Right atrium auricular region (tissue), 2 donors: ENCODE results near the gene PGM5. TPM values are rescaled to one million over a fixed set of nuclear protein-coding genes. Genes with fewer than 3 reads are reported as not detected.

Source experiments
- DNase-seq: peaks from one replicate; pipeline ENCODE4 v3.0.0-alpha.2; 2019; ENCODE audit warnings: low spot score
- H3K27ac ChIP-seq, 2 donors: fragments of 200-600 bp; sonication (generic); 1 replicate in 1 of 2; 2 replicates in 1 of 2; pipeline ENCODE4 v1.5.1; 2016 to 2019
- H3K27me3 ChIP-seq, 2 donors: fragments of 200-600 bp; sonication (generic); one replicate each; pipeline versions ENCODE4 v1.5.1 to v1.6.0; 2017 to 2019
- H3K36me3 ChIP-seq: fragments of 200-600 bp; sonication (generic); one replicate; pipeline ENCODE4 v1.5.1; 2016
- H3K4me1 ChIP-seq, 2 donors: fragments of 200-600 bp; sonication (generic); one replicate each; pipeline versions ENCODE4 v1.5.1 to v1.6.0; 2017 to 2019
- H3K4me3 ChIP-seq, 2 donors: fragments of 200-600 bp; sonication (generic); 1 replicate in 1 of 2; 2 replicates in 1 of 2; pipeline ENCODE4 v1.5.1; 2017 to 2019; ENCODE audit warnings: mild to moderate bottlenecking in 1 of 2, moderate library complexity in 1 of 2
- H3K9me3 ChIP-seq, 2 donors: fragments of 200-600 bp; sonication (generic); one replicate each; pipeline ENCODE4 v1.5.1; 2019
- CTCF ChIP-seq, 2 donors: fragments of 200-600 bp; sonication (generic); IDR thresholded peaks; one replicate each; pipeline ENCODE4 v1.5.1; 2019; ENCODE audit warnings: antibody characterized with exemption in 2 of 2
- total RNA-seq, 2 donors: library from RNA; depleted of rRNA; stranded (reverse); fragments of >200 nt; gene quantifications; one replicate each; pipeline ENCODE4 v1.1.0, GENCODE V29; 2016

Gene PGM5
- total RNA-seq, 2 donors from 2014 or later, result 274 to 281 TPM

GRCh38 chr9:68545033-68545705 is 188.8 kb downstream of the PGM5 start:
- Histone ChIP-seq H3K4me3 (no peak overlapping the region), H3K4me1 (peaks cover 0 to 36% of the 10 kb centered on the region in 2 donors), H3K9me3 (no peaks in the 10 kb centered on the region), H3K27me3 (no peaks in the 10 kb centered on the region), H3K27ac (no peak overlapping the region), H3K36me3 (no peaks in the 10 kb centered on the region)
- no peak for TF ChIP-seq CTCF (IDR thresholded peaks at IDR 0.05)
- DNase-seq, result no peak

GRCh38 chr9:68546596-68547390 is 190.4 kb downstream of the PGM5 start:
- Histone ChIP-seq H3K27ac (peak overlapping the region; percentile 52 to 55), H3K27me3 (no peaks in the 10 kb centered on the region), H3K4me1 (peaks cover 0 to 28% of the 10 kb centered on the region in 2 donors), H3K4me3 (no peak overlapping the region), H3K36me3 (no peaks in the 10 kb centered on the region), H3K9me3 (no peaks in the 10 kb centered on the region)
- no peak for TF ChIP-seq CTCF (IDR thresholded peaks at IDR 0.05)
- DNase-seq, result no peak

GRCh38 chr9:68547417-68547816 is 191.0 kb downstream of the PGM5 start:
- TF ChIP-seq CTCF (IDR thresholded peaks at IDR 0.05), result no peak
- Histone ChIP-seq H3K9me3 (no peaks in the 10 kb centered on the region), H3K27ac (peak overlapping the region; percentile 52 to 55), H3K4me1 (peaks cover 0 to 26% of the 10 kb centered on the region in 2 donors), H3K27me3 (no peaks in the 10 kb centered on the region), H3K36me3 (no peaks in the 10 kb centered on the region), H3K4me3 (no peak overlapping the region)
- no peak for DNase-seq

- Histone ChIP-seq H3K36me3 (no peaks in the 10 kb centered on the region), H3K27ac (peak overlapping the region in 1 of 2 donors; percentile 23), H3K4me3 (no peak overlapping the region), H3K9me3 (no peaks in the 10 kb centered on the region), H3K27me3 (no peaks in the 10 kb centered on the region), H3K4me1 (peaks cover 0 to 29% of the 10 kb centered on the region in 2 donors)
- no peak for TF ChIP-seq CTCF (IDR thresholded peaks at IDR 0.05)
- no peak for DNase-seq
These were observed 191.8 kb downstream of the PGM5 start for GRCh38 chr9:68548241-68548640.

- no peak overlapping the region for H3K27ac ChIP-seq
- H3K4me1 ChIP-seq, result peaks cover 0 to 24% of the 10 kb centered on the region in 2 donors
- no peaks in the 10 kb centered on the region for H3K27me3 ChIP-seq
- H3K9me3 ChIP-seq, result no peaks in the 10 kb centered on the region
- DNase-seq, result no peak
- H3K4me3 ChIP-seq, result no peak overlapping the region
- TF ChIP-seq CTCF (IDR thresholded peaks at IDR 0.05), result no peak
- H3K36me3 ChIP-seq, result no peaks in the 10 kb centered on the region
These were observed 194.8 kb downstream of the PGM5 start for GRCh38 chr9:68551191-68551590.
